Prostate gland (tissue), 2 donors: ENCODE data around the gene WDFY3. TPM values are rescaled to one million over a fixed set of nuclear protein-coding genes. Genes with fewer than 3 reads are reported as not detected.
A peak's percentile ranks its signal among the peaks of the same experiment; 100 is the strongest.

Experiments
- DNase-seq: peaks from one replicate; pipeline ENCODE4 v3.0.0-alpha.2; 2019; ENCODE audit warnings: low spot score
- H3K27ac ChIP-seq, 2 donors: fragments of 200-600 bp; sonication (generic); 2 replicates each; pipeline ENCODE4 v1.5.1; 2017 to 2019
- H3K27me3 ChIP-seq: fragments of 200-600 bp; sonication (generic); replicated peaks from 2 replicates; pipeline ENCODE4 v1.5.1; 2019; ENCODE audit not compliant: insufficient read depth
- H3K36me3 ChIP-seq, 2 donors: fragments of 200-600 bp; sonication (generic); 1 replicate in 1 of 2; 2 replicates in 1 of 2; pipeline versions ENCODE4 v1.5.1 to v1.8.1; 2017 to 2019
- H3K4me1 ChIP-seq: fragments of 200-600 bp; sonication (generic); replicated peaks from 2 replicates; pipeline ENCODE4 v1.5.1; 2019
- H3K4me3 ChIP-seq, 2 donors: fragments of 200-600 bp; sonication (generic); 2 replicates each; pipeline ENCODE4 v1.5.1; 2017 to 2019
- H3K9me3 ChIP-seq: fragments of 200-600 bp; sonication (generic); 2 replicates; pipeline ENCODE4 v1.5.1; 2017
- CTCF ChIP-seq, 4 experiments: fragments of 200-600 bp in 2 of 4; fragments of 450-650 bp in 2 of 4; sonication (generic) in 2 of 4; IDR thresholded peaks; 1 replicate in 3 of 4; 2 replicates in 1 of 4; pipeline ENCODE4 v1.5.1; 2016 to 2019; ENCODE audit warnings: antibody characterized with exemption in 4 of 4, mild to moderate bottlenecking in 2 of 4, moderate library complexity in 2 of 4
- POLR2A ChIP-seq: fragments of 450-650 bp; IDR thresholded peaks from one replicate; pipeline ENCODE4 v1.6.1; 2016; ENCODE audit warnings: antibody characterized with exemption, mild to moderate bottlenecking
- POLR2AphosphoS5 ChIP-seq: sonication (generic); formaldehyde crosslinking; IDR thresholded peaks from one replicate; pipeline ENCODE4 v1.6.1; 2017; ENCODE audit warnings: antibody characterized with exemption
- WGBS: methylation state at CpG from one replicate; pipeline ENCODE4 v1.1.5; 2018; 5-methylcytosine and 5-hydroxymethylcytosine counted together
- intact Hi-C: fragments of 100-400 bp; cut with DNase I; formaldehyde crosslinking; loops from one replicate; pipeline ENCODE4 v1.14.2; 2022
- total RNA-seq, 2 donors: library from RNA; depleted of rRNA; stranded (reverse); fragments of >200 nt; gene quantifications; one replicate each; pipeline ENCODE4 v1.1.0, GENCODE V29; 2016

The WDFY3 gene
- total RNA-seq, 2 donors from 2014 or later = 48.1 to 110 TPM

GRCh38 chr4:84855774-84856173 is 110.7 kb downstream of the WDFY3 start:
- Histone ChIP-seq H3K9me3 (no peaks in the 10 kb centered on the region), H3K27me3 (no peaks in the 10 kb centered on the region), H3K4me3 (no peak overlapping the region), H3K36me3 (no peaks in the 10 kb centered on the region), H3K27ac (no peak overlapping the region), H3K4me1 (no peaks in the 10 kb centered on the region)
- intact Hi-C loops = no loop called here
- peak; percentile 12 for DNase-seq
- TF ChIP-seq POLR2A (no peak), POLR2AphosphoS5 (peak; percentile 37)
- WGBS = 18% methylated on average over 2 of the region's 2 CpGs

- no peak for DNase-seq
- TF ChIP-seq CTCF (IDR thresholded peaks at IDR 0.05) (no peak), POLR2A (no peak), POLR2AphosphoS5 (no peak)
- H3K4me3 ChIP-seq = no peak overlapping the region
- H3K4me1 ChIP-seq = no peaks in the 10 kb centered on the region
- no peak overlapping the region for H3K27ac ChIP-seq
- H3K36me3 ChIP-seq = no peaks in the 10 kb centered on the region
- no peaks in the 10 kb centered on the region for H3K9me3 ChIP-seq
- no peaks in the 10 kb centered on the region for H3K27me3 ChIP-seq
- intact Hi-C loops = loop anchor here (5.0 kb wide), 1 partner anchor 115 kb away; the partner anchor contains the start of gene WDFY3
- 19% methylated on average over 1 of the region's 1 CpG for WGBS
Measured at GRCh38 chr4:84852081-84852480, 114.4 kb downstream of the WDFY3 start.

- Histone ChIP-seq H3K4me1 (no peaks in the 10 kb centered on the region), H3K27me3 (no peaks in the 10 kb centered on the region), H3K9me3 (no peaks in the 10 kb centered on the region), H3K4me3 (no peak overlapping the region), H3K27ac (no peak overlapping the region), H3K36me3 (no peaks in the 10 kb centered on the region)
- intact Hi-C loops = no loop called here
- no peak for DNase-seq
- TF ChIP-seq CTCF (IDR thresholded peaks at IDR 0.05) (no peak), POLR2A (no peak), POLR2AphosphoS5 (no peak)
Measured at GRCh38 chr4:84849051-84849640, 117.3 kb downstream of the WDFY3 start.

- no peaks in the 10 kb centered on the region for H3K4me1 ChIP-seq
Measured at GRCh38 chr4:84848432-84848831, 118.1 kb downstream of the WDFY3 start.

GRCh38 chr4:84847978-84848377 is 118.5 kb downstream of the WDFY3 start:
- no peak for DNase-seq
- H3K36me3 ChIP-seq = no peaks in the 10 kb centered on the region
- H3K4me1 ChIP-seq = no peaks in the 10 kb centered on the region
- intact Hi-C loops = no loop called here
- no peak for TF ChIP-seq CTCF (IDR thresholded peaks at IDR 0.05)
- no peak for TF ChIP-seq POLR2A
- TF ChIP-seq POLR2AphosphoS5 = no peak
- no peaks in the 10 kb centered on the region for H3K27me3 ChIP-seq
- H3K27ac ChIP-seq = no peak overlapping the region
- 85% methylated on average over 2 of the region's 2 CpGs for WGBS
- no peaks in the 10 kb centered on the region for H3K9me3 ChIP-seq
- H3K4me3 ChIP-seq = no peak overlapping the region

More at GRCh38 chr4:84848432-84848831, 118.1 kb downstream of the WDFY3 start:
- WGBS = 88% methylated on average over 2 of the region's 2 CpGs
- Histone ChIP-seq H3K36me3 (no peaks in the 10 kb centered on the region), H3K27ac (no peak overlapping the region), H3K9me3 (no peaks in the 10 kb centered on the region), H3K27me3 (no peaks in the 10 kb centered on the region), H3K4me3 (no peak overlapping the region)
- TF ChIP-seq CTCF (IDR thresholded peaks at IDR 0.05) = no peak
- TF ChIP-seq POLR2AphosphoS5 = no peak
- TF ChIP-seq POLR2A = no peak
- no peak for DNase-seq
- intact Hi-C loops = no loop called here
